Activated naive CD8-positive, alpha-beta T cell treated with anti-CD3 and anti-CD28 coated beads, Interleukin-2, amount 50 U/mL, for 24 hours (primary cell): ENCODE results near the gene TBXAS1.
"Not testable (repeated sequence)": the region's sequence is repeated elsewhere in the genome, so short reads cannot be mapped to it uniquely, and the experiment has no call there.

Source experiments
- ATAC-seq: fragments of 150-1000 bp; cut with Tn5 transposase; one replicate; pipeline ENCODE4 v1.10.0; 2021
- DNase-seq: peaks from one replicate; pipeline ENCODE4 v3.0.0; 2021
- H3K27ac Mint-ChIP-seq: one replicate; pipeline ENCODE4 v1.8.0; 2021; ENCODE audit warnings: mild to moderate bottlenecking, mixed read lengths
- H3K27me3 Mint-ChIP-seq: one replicate; pipeline ENCODE4 v1.8.0; 2021; ENCODE audit warnings: mixed read lengths
- H3K36me3 Mint-ChIP-seq: one replicate; pipeline ENCODE4 v1.8.0; 2021; ENCODE audit warnings: low read depth, mixed read lengths
- H3K4me1 Mint-ChIP-seq: one replicate; pipeline ENCODE4 v1.8.0; 2021; ENCODE audit warnings: mixed read lengths
- H3K4me3 Mint-ChIP-seq: one replicate; pipeline ENCODE4 v1.8.0; 2021; ENCODE audit warnings: mild to moderate bottlenecking, moderate library complexity, mixed read lengths
- H3K9me3 Mint-ChIP-seq: one replicate; pipeline ENCODE4 v1.8.0; 2021; ENCODE audit warnings: mixed read lengths

The TBXAS1 gene

GRCh38 chr7:139915864-139916716 is 87.0 kb downstream of the TBXAS1 start:
- peak overlapping the region; percentile 34 for H3K4me3 Mint-ChIP-seq

DNA sequence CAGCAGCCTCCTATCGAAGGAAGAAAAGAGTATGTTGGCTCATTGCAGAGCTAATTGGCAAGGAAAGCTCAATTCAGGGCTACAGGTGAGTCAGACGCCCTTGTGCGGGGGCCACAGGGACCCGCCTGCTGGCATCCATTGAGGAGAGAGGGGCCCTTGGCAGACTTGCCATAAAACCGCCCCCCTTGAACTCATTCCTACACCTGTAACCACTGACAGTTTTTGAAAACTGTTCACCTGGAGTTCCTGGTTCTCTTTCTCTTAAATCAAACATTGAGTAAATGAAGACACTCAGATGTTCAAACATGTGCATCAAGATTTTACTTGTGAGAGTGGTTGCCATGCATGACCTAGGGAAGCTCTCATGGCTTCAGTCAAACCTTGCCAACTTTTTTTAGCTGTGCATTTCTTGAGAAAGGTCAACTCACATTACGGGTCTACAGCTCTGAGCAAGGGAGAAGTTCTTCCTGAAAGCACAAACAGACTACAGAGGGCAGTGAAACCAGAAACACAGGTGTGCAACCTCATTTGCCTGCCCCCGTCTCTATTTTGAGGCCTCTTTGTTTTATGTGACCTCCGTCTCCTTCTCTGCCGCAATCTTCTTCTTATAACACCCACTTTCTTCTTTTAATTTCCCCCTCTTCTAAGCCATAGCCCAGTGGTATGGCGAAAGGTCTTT is 87.8 kb downstream of the TBXAS1 start:
- Mint-ChIP-seq H3K36me3 (peaks cover 4% of the 10 kb centered on the region), H3K4me1 (peaks cover 38% of the 10 kb centered on the region), H3K4me3 (peak overlapping the region; percentile 34), H3K9me3 (no peaks in the 10 kb centered on the region), H3K27ac (peak overlapping the region; percentile 84), H3K27me3 (no peaks in the 10 kb centered on the region)
- ATAC-seq (peak; percentile 31), DNase-seq (no peak)

More at GRCh38 chr7:139915864-139916716, 87.0 kb downstream of the TBXAS1 start:
- DNase-seq, result peak; percentile 63
- peak; percentile 95 for ATAC-seq
- peaks cover 38% of the 10 kb centered on the region for H3K4me1 Mint-ChIP-seq
- H3K27me3 Mint-ChIP-seq, result no peaks in the 10 kb centered on the region
- peak overlapping the region; percentile 84 for H3K27ac Mint-ChIP-seq
- peaks cover 4% of the 10 kb centered on the region for H3K36me3 Mint-ChIP-seq
- H3K9me3 Mint-ChIP-seq, result no peaks in the 10 kb centered on the region

GRCh38 chr7:139917851-139918250 is 88.8 kb downstream of the TBXAS1 start:
- Mint-ChIP-seq H3K4me3 (no peak overlapping the region), H3K4me1 (peaks cover 38% of the 10 kb centered on the region), H3K9me3 (no peaks in the 10 kb centered on the region), H3K27me3 (no peaks in the 10 kb centered on the region), H3K36me3 (peaks cover 4% of the 10 kb centered on the region), H3K27ac (no peak overlapping the region)
- no peak for DNase-seq
- no peak for ATAC-seq

- H3K27me3 Mint-ChIP-seq, result no peaks in the 10 kb centered on the region
- ATAC-seq, result no peak
- no peak overlapping the region for H3K27ac Mint-ChIP-seq
- no peak overlapping the region for H3K4me3 Mint-ChIP-seq
- DNase-seq, result no peak
- H3K36me3 Mint-ChIP-seq, result peaks cover 4% of the 10 kb centered on the region
- peaks cover 38% of the 10 kb centered on the region for H3K4me1 Mint-ChIP-seq
- H3K9me3 Mint-ChIP-seq, result no peaks in the 10 kb centered on the region
These were observed 89.4 kb downstream of the TBXAS1 start for GRCh38 chr7:139918480-139918879.

GRCh38 chr7:139923090-139923489 is 94.0 kb downstream of the TBXAS1 start:
- Mint-ChIP-seq H3K36me3 (no peaks in the 10 kb centered on the region), H3K27me3 (peaks cover 6% of the 10 kb centered on the region), H3K27ac (no peak overlapping the region), H3K9me3 (no peaks in the 10 kb centered on the region), H3K4me3 (no peak overlapping the region), H3K4me1 (peaks cover 5% of the 10 kb centered on the region)
- no peak for DNase-seq
- ATAC-seq, result no peak

GRCh38 chr7:139924461-139924860 is 95.4 kb downstream of the TBXAS1 start:
- DNase-seq (no peak), ATAC-seq (no peak)
- no peak overlapping the region for H3K4me3 Mint-ChIP-seq

GRCh38 chr7:139929221-139929620 is 100.2 kb downstream of the TBXAS1 start:
- Mint-ChIP-seq H3K9me3 (peaks cover 11% of the 10 kb centered on the region), H3K27ac (peak overlapping the region; percentile 12), H3K4me1 (peaks cover 14% of the 10 kb centered on the region)
- not testable (repeated sequence) for DNase-seq, H3K4me3 Mint-ChIP-seq, ATAC-seq, H3K27me3 Mint-ChIP-seq, H3K36me3 Mint-ChIP-seq

More at GRCh38 chr7:139924461-139924860, 95.4 kb downstream of the TBXAS1 start:
- no peaks in the 10 kb centered on the region for H3K9me3 Mint-ChIP-seq
- peaks cover 6% of the 10 kb centered on the region for H3K27me3 Mint-ChIP-seq
- peaks cover 3% of the 10 kb centered on the region for H3K4me1 Mint-ChIP-seq
- no peaks in the 10 kb centered on the region for H3K36me3 Mint-ChIP-seq
- no peak overlapping the region for H3K27ac Mint-ChIP-seq

DNA sequence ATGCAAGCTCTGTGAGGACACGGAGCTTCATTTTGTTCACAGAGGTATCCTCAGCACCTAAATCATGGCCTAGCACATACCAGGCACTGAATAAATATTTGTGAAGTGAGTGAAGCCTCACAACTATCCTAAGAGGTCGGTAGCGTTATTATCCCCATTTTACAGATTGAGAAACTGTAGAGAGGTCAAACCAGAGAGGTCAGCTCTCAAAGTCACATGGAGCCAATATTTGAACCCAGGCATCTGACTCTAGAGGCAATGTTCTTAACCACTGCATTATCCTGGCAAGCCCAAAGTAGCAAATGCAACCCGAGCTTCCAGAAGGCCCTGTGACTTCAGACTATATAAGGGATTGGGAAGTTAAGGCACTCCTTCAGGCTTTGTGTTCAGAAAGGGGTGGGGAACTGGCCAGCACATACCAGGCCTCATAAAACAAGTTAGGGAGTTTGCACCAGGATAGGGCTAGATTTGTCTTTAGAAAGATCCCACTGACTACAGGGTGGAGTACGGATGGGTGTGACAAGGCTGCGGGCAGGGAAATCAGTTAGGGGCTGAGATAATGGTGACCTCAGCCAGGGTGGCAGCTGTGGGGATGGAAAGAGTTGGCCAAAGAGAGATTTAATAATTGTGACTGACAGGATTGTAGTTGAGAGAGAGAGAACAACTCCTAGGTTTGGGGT is 101.4 kb downstream of the TBXAS1 start:
- Mint-ChIP-seq H3K9me3 (peaks cover 11% of the 10 kb centered on the region), H3K4me1 (peaks cover 14% of the 10 kb centered on the region), H3K4me3 (no peak overlapping the region), H3K36me3 (no peaks in the 10 kb centered on the region), H3K27me3 (peaks cover 4% of the 10 kb centered on the region), H3K27ac (no peak overlapping the region)
- DNase-seq (no peak), ATAC-seq (no peak)

DNA sequence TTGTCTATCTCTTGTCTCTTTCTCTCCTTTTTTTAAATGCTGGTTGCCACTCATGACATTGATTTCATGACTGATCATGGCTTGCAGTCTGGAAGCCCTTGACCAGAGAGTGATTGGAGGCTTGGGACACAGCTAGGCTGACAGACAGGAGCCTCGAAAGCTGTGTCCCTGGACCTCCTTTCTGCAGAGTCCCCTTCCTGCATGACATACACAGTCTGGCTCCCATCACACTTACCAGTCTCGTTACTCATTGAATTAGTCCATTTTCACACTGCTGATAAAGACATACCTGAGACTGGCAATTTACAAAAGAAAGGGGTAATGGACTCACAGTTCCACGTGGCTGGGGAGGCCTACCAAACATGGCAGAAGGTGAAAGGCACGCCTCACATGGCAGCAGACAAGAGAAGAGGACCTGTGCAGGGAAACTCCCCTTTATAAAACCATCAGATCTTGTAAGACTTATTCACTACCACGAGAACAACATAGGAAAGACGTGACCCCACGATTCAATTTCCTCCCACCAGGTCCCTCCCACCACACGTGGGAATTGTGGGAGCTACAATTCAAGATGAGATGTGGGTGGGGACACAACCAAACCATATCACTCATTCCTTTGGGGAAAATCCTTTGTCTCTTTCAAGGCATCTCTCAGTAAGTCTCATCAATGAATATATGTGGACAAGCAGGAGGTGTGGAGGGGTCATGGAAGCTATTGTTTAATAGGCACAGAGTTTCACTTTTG is 102.3 kb downstream of the TBXAS1 start:
- Mint-ChIP-seq H3K4me3 (no peak overlapping the region), H3K27me3 (peaks cover 3% of the 10 kb centered on the region), H3K36me3 (no peaks in the 10 kb centered on the region), H3K27ac (peak overlapping the region; percentile 60), H3K9me3 (peaks cover 11% of the 10 kb centered on the region), H3K4me1 (peaks cover 14% of the 10 kb centered on the region)
- ATAC-seq (peak; percentile 57), DNase-seq (peak; percentile 10)

GRCh38 chr7:139932531-139932930 is 103.5 kb downstream of the TBXAS1 start:
- Mint-ChIP-seq H3K4me1 (peaks cover 24% of the 10 kb centered on the region), H3K36me3 (no peaks in the 10 kb centered on the region), H3K9me3 (peaks cover 11% of the 10 kb centered on the region), H3K4me3 (no peak overlapping the region), H3K27me3 (no peaks in the 10 kb centered on the region), H3K27ac (no peak overlapping the region)
- DNase-seq, result no peak
- ATAC-seq, result no peak

- no peak for DNase-seq
- H3K4me1 Mint-ChIP-seq, result peaks cover 22% of the 10 kb centered on the region
- H3K36me3 Mint-ChIP-seq, result no peaks in the 10 kb centered on the region
- no peak overlapping the region for H3K4me3 Mint-ChIP-seq
- ATAC-seq, result peak; percentile 45
- H3K27ac Mint-ChIP-seq, result no peak overlapping the region
- H3K27me3 Mint-ChIP-seq, result no peaks in the 10 kb centered on the region
- H3K9me3 Mint-ChIP-seq, result no peaks in the 10 kb centered on the region
These were observed 107.8 kb downstream of the TBXAS1 start for GRCh38 chr7:139936760-139937310.

GRCh38 chr7:139937715-139938114 is 108.7 kb downstream of the TBXAS1 start:
- ATAC-seq, result no peak
- H3K4me3 Mint-ChIP-seq, result no peak overlapping the region
- no peak overlapping the region for H3K27ac Mint-ChIP-seq
- H3K36me3 Mint-ChIP-seq, result no peaks in the 10 kb centered on the region
- H3K9me3 Mint-ChIP-seq, result no peaks in the 10 kb centered on the region
- DNase-seq, result no peak
- no peaks in the 10 kb centered on the region for H3K27me3 Mint-ChIP-seq
- H3K4me1 Mint-ChIP-seq, result peaks cover 22% of the 10 kb centered on the region

DNA sequence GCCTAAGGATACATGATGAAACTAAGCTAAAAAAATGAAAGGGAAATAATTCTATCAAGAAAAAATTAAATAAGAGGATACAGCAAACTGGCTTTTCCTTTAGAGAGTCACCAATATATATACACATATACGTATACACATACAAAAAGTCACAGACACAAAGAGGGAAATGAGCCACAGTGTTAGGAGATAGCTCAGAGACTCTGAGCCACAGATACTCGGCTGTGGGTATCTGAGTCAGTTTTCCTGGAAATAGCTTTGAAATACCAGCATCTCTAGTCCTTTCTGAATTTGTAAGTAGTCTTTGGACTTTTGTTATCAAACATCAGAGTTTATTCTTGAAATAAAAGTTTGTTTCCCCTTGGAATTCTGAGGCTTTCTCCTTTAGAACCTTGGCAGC is 111.8 kb downstream of the TBXAS1 start:
- Mint-ChIP-seq H3K4me1 (peaks cover 22% of the 10 kb centered on the region), H3K4me3 (no peak overlapping the region), H3K36me3 (peaks cover 3% of the 10 kb centered on the region), H3K9me3 (peaks cover 9% of the 10 kb centered on the region), H3K27ac (peak overlapping the region; percentile 2), H3K27me3 (peaks cover 8% of the 10 kb centered on the region)
- ATAC-seq (peak; percentile 93), DNase-seq (no peak)

DNA sequence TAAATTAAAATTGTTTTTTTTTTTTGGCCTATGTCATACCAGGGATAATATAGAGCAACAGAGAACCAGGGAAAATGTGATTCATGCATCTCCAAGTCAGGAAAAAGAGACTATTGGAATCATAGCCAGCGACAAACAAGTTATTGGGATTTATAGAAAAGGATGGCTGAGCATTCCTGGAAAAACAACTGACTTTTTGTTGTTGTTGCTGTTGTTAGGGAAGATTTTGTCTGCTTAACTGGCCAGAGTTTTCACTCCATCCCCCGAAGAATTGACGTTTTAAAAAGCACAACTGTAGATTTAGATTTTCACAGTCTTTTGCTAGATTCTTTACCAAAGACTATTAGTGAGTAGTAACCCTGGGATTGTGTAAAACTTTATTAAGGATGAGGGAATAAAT is 112.4 kb downstream of the TBXAS1 start:
- ATAC-seq (no peak), DNase-seq (no peak)
- no peak overlapping the region for H3K4me3 Mint-ChIP-seq
- H3K4me1 Mint-ChIP-seq, result peaks cover 22% of the 10 kb centered on the region
- no peak overlapping the region for H3K27ac Mint-ChIP-seq
- H3K36me3 Mint-ChIP-seq, result peaks cover 4% of the 10 kb centered on the region
- H3K27me3 Mint-ChIP-seq, result peaks cover 8% of the 10 kb centered on the region
- peaks cover 14% of the 10 kb centered on the region for H3K9me3 Mint-ChIP-seq
